ENCODE data around the gene MRPL43.

- no peak for TF ChIP-seq CTCF (IDR thresholded peaks at IDR 0.05)
- no peak for TF ChIP-seq POLR2A (IDR thresholded peaks at IDR 0.05)
These were observed 16.4 kb upstream of the MRPL43 start for GRCh38 chr10:101003639-101004206.

All from right lobe of liver (tissue), 4 donors.